Neural progenitor cell (in vitro differentiated cells): Measurements from ENCODE around the gene KISS1R. TPM values are rescaled to one million over a fixed set of nuclear protein-coding genes. Genes with fewer than 3 reads are reported as not detected.

Source experiments
- DNase-seq: peaks from one replicate; pipeline ENCODE4 v3.0.0-alpha.2; 2016; ENCODE audit warnings: low spot score
- H2AFZ ChIP-seq: fragments of 200-600 bp; sonication (generic); replicated peaks from 2 replicates; pipeline ENCODE4 v1.6.1; 2016; ENCODE audit warnings: antibody characterized with exemption
- H3F3A ChIP-seq: fragments of 200-600 bp; sonication (generic); 2 replicates; pipeline ENCODE4 v1.6.1; 2016; ENCODE audit warnings: antibody characterized with exemption, low read depth
- H3K27ac ChIP-seq: fragments of 200-600 bp; sonication (generic); 2 replicates; pipeline ENCODE4 v1.5.1; 2016; ENCODE audit warnings: mild to moderate bottlenecking
- H3K27me3 ChIP-seq: fragments of 200-600 bp; sonication (generic); 2 replicates; pipeline ENCODE4 v1.6.1; 2016; ENCODE audit warnings: mild to moderate bottlenecking, moderate library complexity
- H3K36me3 ChIP-seq: fragments of 200-600 bp; sonication (generic); 2 replicates; pipeline ENCODE4 v1.5.1; 2016
- H3K4me1 ChIP-seq: fragments of 200-600 bp; sonication (generic); 2 replicates; pipeline ENCODE4 v1.6.1; 2016; ENCODE audit warnings: mixed run types
- H3K4me2 ChIP-seq: fragments of 200-600 bp; sonication (generic); 2 replicates; pipeline ENCODE4 v1.6.1; 2016
- H3K4me3 ChIP-seq: fragments of 200-600 bp; sonication (generic); 2 replicates; pipeline ENCODE4 v1.5.1; 2016
- H3K79me2 ChIP-seq: fragments of 200-600 bp; sonication (generic); 2 replicates; pipeline ENCODE4 v1.6.1; 2016; ENCODE audit warnings: low read depth
- H3K9ac ChIP-seq: fragments of 200-600 bp; sonication (generic); 2 replicates; pipeline ENCODE4 v1.6.1; 2016
- H3K9me3 ChIP-seq: fragments of 200-600 bp; sonication (generic); 2 replicates; pipeline ENCODE4 v1.5.1; 2016; ENCODE audit warnings: low read depth
- H4K20me1 ChIP-seq: fragments of 200-600 bp; sonication (generic); 2 replicates; pipeline ENCODE4 v1.6.1; 2016; ENCODE audit warnings: low read depth
- H3K27ac Mint-ChIP-seq: 3 replicates; pipeline ENCODE4 v1.8.0; 2021; ENCODE audit warnings: mixed read lengths
- H3K27me3 Mint-ChIP-seq: 2 replicates; pipeline ENCODE4 v1.8.0; 2022; ENCODE audit warnings: low read depth, mild to moderate bottlenecking, inconsistent platforms, moderate library complexity, mixed read lengths; ENCODE audit not compliant: insufficient read depth
- H3K36me3 Mint-ChIP-seq: 3 replicates; pipeline ENCODE4 v1.8.0; 2021; ENCODE audit warnings: mixed read lengths
- H3K4me1 Mint-ChIP-seq: 3 replicates; pipeline ENCODE4 v1.8.0; 2021; ENCODE audit warnings: mixed read lengths
- H3K4me3 Mint-ChIP-seq: 3 replicates; pipeline ENCODE4 v1.8.0; 2021; ENCODE audit warnings: mild to moderate bottlenecking, moderate library complexity, mixed read lengths
- H3K9me3 Mint-ChIP-seq: 3 replicates; pipeline ENCODE4 v1.8.0; 2020; ENCODE audit warnings: mixed read lengths
- CTCF ChIP-seq: fragments of 200-600 bp; sonication (generic); IDR thresholded peaks from 2 replicates; pipeline ENCODE4 v1.5.1; 2017; ENCODE audit warnings: antibody characterized with exemption, mild to moderate bottlenecking
- EZH2 ChIP-seq: fragments of 200-600 bp; sonication (generic); IDR thresholded peaks from 2 replicates; pipeline ENCODE4 v1.6.1; 2017; ENCODE audit warnings: antibody characterized with exemption, mild to moderate bottlenecking, moderate library complexity
- EZH2phosphoT487 ChIP-seq: fragments of 200-600 bp; sonication (generic); IDR thresholded peaks from 2 replicates; pipeline ENCODE4 v1.6.1; 2017; ENCODE audit warnings: antibody characterized with exemption
- total RNA-seq: library from RNA; depleted of rRNA; stranded (reverse); fragments of >200 nt; gene quantifications from 2 replicates; pipeline ENCODE4 v1.2.3, GENCODE V29; 2015; ENCODE audit warnings: low replicate concordance

KISS1R gene
- total RNA-seq, 1 donor from 2014 or later: not detected

- H3K9me3 ChIP-seq: no peaks in the 10 kb centered on the region
- DNase-seq: no peak
- H3K36me3 ChIP-seq: no peaks in the 10 kb centered on the region
- no peaks in the 10 kb centered on the region for H3K27me3 ChIP-seq
- peaks cover 39% of the 10 kb centered on the region for H3K4me1 Mint-ChIP-seq
- peaks cover 2% of the 10 kb centered on the region for H3K36me3 Mint-ChIP-seq
- H3K4me3 ChIP-seq: no peak overlapping the region
- peaks cover 69% of the 10 kb centered on the region for H3K79me2 ChIP-seq
- no peak overlapping the region for H3K9ac ChIP-seq
- no peak overlapping the region for H3K27ac Mint-ChIP-seq
- H3K4me1 ChIP-seq: peaks cover 47% of the 10 kb centered on the region
- peaks cover 70% of the 10 kb centered on the region for H4K20me1 ChIP-seq
- peak overlapping the region; percentile 98 for H3K27ac ChIP-seq
- no peak for TF ChIP-seq EZH2
- no peak for TF ChIP-seq EZH2phosphoT487
- TF ChIP-seq CTCF: no peak
- no peak overlapping the region for H3K4me3 Mint-ChIP-seq
- no peak overlapping the region for H3K4me2 ChIP-seq
- H3F3A ChIP-seq: peaks cover 30% of the 10 kb centered on the region
- H3K9me3 Mint-ChIP-seq: no peaks in the 10 kb centered on the region
- H2AFZ ChIP-seq: no peak overlapping the region
- peaks cover 2% of the 10 kb centered on the region for H3K27me3 Mint-ChIP-seq
Measured at GRCh38 chr19:954272-954671, 37.1 kb downstream of the KISS1R start.

GRCh38 chr19:954672-955494 lies 37.8 kb downstream of the KISS1R start:
- peak overlapping the region; percentile 59 for H3K4me2 ChIP-seq
- no peaks in the 10 kb centered on the region for H3K27me3 ChIP-seq
- no peak overlapping the region for H3K4me3 ChIP-seq
- no peak overlapping the region for H3K9ac ChIP-seq
- Mint-ChIP-seq H3K9me3 (no peaks in the 10 kb centered on the region), H3K27me3 (peaks cover 2% of the 10 kb centered on the region), H3K27ac (no peak overlapping the region), H3K36me3 (peaks cover 4% of the 10 kb centered on the region), H3K4me1 (peaks cover 43% of the 10 kb centered on the region), H3K4me3 (no peak overlapping the region)
- no peak for TF ChIP-seq EZH2phosphoT487
- no peak for TF ChIP-seq CTCF
- no peak for TF ChIP-seq EZH2
- H3K79me2 ChIP-seq: peaks cover 75% of the 10 kb centered on the region
- H4K20me1 ChIP-seq: peaks cover 65% of the 10 kb centered on the region
- H3K9me3 ChIP-seq: no peaks in the 10 kb centered on the region
- no peak overlapping the region for H2AFZ ChIP-seq
- H3F3A ChIP-seq: peaks cover 30% of the 10 kb centered on the region
- no peaks in the 10 kb centered on the region for H3K36me3 ChIP-seq
- H3K4me1 ChIP-seq: peaks cover 47% of the 10 kb centered on the region
- DNase-seq: peak; percentile 63
- H3K27ac ChIP-seq: peak overlapping the region; percentile 98

GRCh38 chr19:955803-956765 lies 39.0 kb downstream of the KISS1R start:
- Mint-ChIP-seq H3K9me3 (no peaks in the 10 kb centered on the region), H3K27me3 (peaks cover 4% of the 10 kb centered on the region), H3K36me3 (peaks cover 4% of the 10 kb centered on the region), H3K27ac (peak overlapping the region; percentile 90), H3K4me3 (peak overlapping the region; percentile 72), H3K4me1 (peaks cover 45% of the 10 kb centered on the region)
- H3K36me3 ChIP-seq: no peaks in the 10 kb centered on the region
- no peaks in the 10 kb centered on the region for H3K9me3 ChIP-seq
- H3K27me3 ChIP-seq: no peaks in the 10 kb centered on the region
- no peak overlapping the region for H3K9ac ChIP-seq
- peaks cover 47% of the 10 kb centered on the region for H3K4me1 ChIP-seq
- H3K27ac ChIP-seq: peak overlapping the region; percentile 98
- H3K4me3 ChIP-seq: no peak overlapping the region
- H3K4me2 ChIP-seq: peak overlapping the region; percentile 62
- peaks cover 61% of the 10 kb centered on the region for H4K20me1 ChIP-seq
- H3F3A ChIP-seq: peaks cover 30% of the 10 kb centered on the region
- H3K79me2 ChIP-seq: peaks cover 84% of the 10 kb centered on the region
- TF ChIP-seq EZH2phosphoT487 (no peak), EZH2 (no peak)
- peak; percentile 93 for DNase-seq
- no peak overlapping the region for H2AFZ ChIP-seq
